Measurements from ENCODE around the gene CDC42BPG. TPM values are rescaled to one million over a fixed set of nuclear protein-coding genes. Genes with fewer than 3 reads are reported as not detected.
A peak's percentile ranks its signal among the peaks of the same experiment; 100 is the strongest.

CDC42BPG gene
- total RNA-seq, 1 donor from 2014 or later = 0.32 TPM

GRCh38 chr11:64876229-64876750 lies 31.8 kb upstream of the CDC42BPG start:
- H3K4me3 Mint-ChIP-seq (ENCODE audit: low read depth) = peak overlapping the region; percentile 99
- peaks cover 58% of the 10 kb centered on the region for H3K36me3 Mint-ChIP-seq (ENCODE audit: low read depth)
- H3K9me3 Mint-ChIP-seq = no peaks in the 10 kb centered on the region
- H3K27me3 Mint-ChIP-seq (ENCODE audit: low read depth) = no peaks in the 10 kb centered on the region
- H3K4me1 Mint-ChIP-seq (ENCODE audit: low read depth) = peaks cover 64% of the 10 kb centered on the region
- DNase-seq (ENCODE audit: low spot score) = no peak
- peak overlapping the region; percentile 67 for H3K27ac Mint-ChIP-seq
- intact Hi-C loops (cut with micrococcal nuclease) = loop anchor here (1.0 to 10.0 kb wide), 3 partner anchors 11 to 619 kb away; partner anchors contain the start of gene MALAT1

- Mint-ChIP-seq H3K27me3 (ENCODE audit: low read depth) (no peaks in the 10 kb centered on the region), H3K4me3 (ENCODE audit: low read depth) (peak overlapping the region; percentile 99), H3K27ac (peak overlapping the region; percentile 67), H3K9me3 (no peaks in the 10 kb centered on the region), H3K36me3 (ENCODE audit: low read depth) (peaks cover 61% of the 10 kb centered on the region), H3K4me1 (ENCODE audit: low read depth) (peaks cover 62% of the 10 kb centered on the region)
- no peak for DNase-seq (ENCODE audit: low spot score)
- intact Hi-C loops (cut with micrococcal nuclease) = loop anchor here (1.0 to 10.0 kb wide), 3 partner anchors 10 to 619 kb away; partner anchors contain the start of gene MALAT1
These were observed 31.1 kb upstream of the CDC42BPG start for GRCh38 chr11:64875369-64876228.

- peak overlapping the region; percentile 45 for H3K4me3 Mint-ChIP-seq (ENCODE audit: low read depth)
- peaks cover 60% of the 10 kb centered on the region for H3K4me1 Mint-ChIP-seq (ENCODE audit: low read depth)
- H3K27me3 Mint-ChIP-seq (ENCODE audit: low read depth) = no peaks in the 10 kb centered on the region
- DNase-seq (ENCODE audit: low spot score) = no peak
- peak overlapping the region; percentile 11 for H3K27ac Mint-ChIP-seq
- intact Hi-C loops (cut with micrococcal nuclease) = loop anchor here (10.0 kb wide), 1 partner anchor 620 kb away; the partner anchor contains the start of gene MALAT1
- H3K9me3 Mint-ChIP-seq = no peaks in the 10 kb centered on the region
- H3K36me3 Mint-ChIP-seq (ENCODE audit: low read depth) = peaks cover 68% of the 10 kb centered on the region
These were observed 30.1 kb upstream of the CDC42BPG start for GRCh38 chr11:64874308-64875240.

- Mint-ChIP-seq H3K36me3 (ENCODE audit: low read depth) (peaks cover 80% of the 10 kb centered on the region), H3K9me3 (no peaks in the 10 kb centered on the region), H3K27ac (no peak overlapping the region), H3K4me3 (ENCODE audit: low read depth) (no peak overlapping the region), H3K27me3 (ENCODE audit: low read depth) (no peaks in the 10 kb centered on the region), H3K4me1 (ENCODE audit: low read depth) (peaks cover 69% of the 10 kb centered on the region)
- intact Hi-C loops (cut with micrococcal nuclease) = loop anchor here (10.0 kb wide), 1 partner anchor 622 kb away; the partner anchor contains the start of gene MALAT1
- no peak for DNase-seq (ENCODE audit: low spot score)
These were observed 28.5 kb upstream of the CDC42BPG start for GRCh38 chr11:64872790-64873488.

- Mint-ChIP-seq H3K36me3 (ENCODE audit: low read depth) (peaks cover 80% of the 10 kb centered on the region), H3K4me1 (ENCODE audit: low read depth) (peaks cover 63% of the 10 kb centered on the region), H3K27me3 (ENCODE audit: low read depth) (no peaks in the 10 kb centered on the region), H3K9me3 (peaks cover 3% of the 10 kb centered on the region), H3K4me3 (ENCODE audit: low read depth) (peak overlapping the region; percentile 66), H3K27ac (peak overlapping the region; percentile 76)
- intact Hi-C loops (cut with micrococcal nuclease) = loop anchor here (10.0 kb wide), 1 partner anchor 623 kb away; the partner anchor contains the start of gene MALAT1
- DNase-seq (ENCODE audit: low spot score) = no peak
These were observed 27.0 kb upstream of the CDC42BPG start for GRCh38 chr11:64871492-64871891.

- Mint-ChIP-seq H3K27me3 (ENCODE audit: low read depth) (no peaks in the 10 kb centered on the region), H3K27ac (peak overlapping the region; percentile 76), H3K9me3 (peaks cover 8% of the 10 kb centered on the region), H3K36me3 (ENCODE audit: low read depth) (peaks cover 80% of the 10 kb centered on the region), H3K4me1 (ENCODE audit: low read depth) (peaks cover 64% of the 10 kb centered on the region), H3K4me3 (ENCODE audit: low read depth) (peak overlapping the region; percentile 66)
- intact Hi-C loops (cut with micrococcal nuclease) = loop anchor here (10.0 kb wide), 1 partner anchor 624 kb away; the partner anchor contains the start of gene MALAT1
- DNase-seq (ENCODE audit: low spot score) = no peak
These were observed 26.5 kb upstream of the CDC42BPG start for GRCh38 chr11:64870893-64871466.

- peak overlapping the region; percentile 33 for H3K4me3 Mint-ChIP-seq (ENCODE audit: low read depth)
- H3K36me3 Mint-ChIP-seq (ENCODE audit: low read depth) = peaks cover 80% of the 10 kb centered on the region
- peaks cover 13% of the 10 kb centered on the region for H3K9me3 Mint-ChIP-seq
- peak overlapping the region; percentile 58 for H3K27ac Mint-ChIP-seq
- no peaks in the 10 kb centered on the region for H3K27me3 Mint-ChIP-seq (ENCODE audit: low read depth)
- intact Hi-C loops (cut with micrococcal nuclease) = loop anchor here (10.0 kb wide), 1 partner anchor 624 kb away; the partner anchor contains the start of gene MALAT1
- peaks cover 64% of the 10 kb centered on the region for H3K4me1 Mint-ChIP-seq (ENCODE audit: low read depth)
- no peak for DNase-seq (ENCODE audit: low spot score)
These were observed 25.9 kb upstream of the CDC42BPG start for GRCh38 chr11:64870176-64870892.

GRCh38 chr11:64869571-64870175 lies 25.2 kb upstream of the CDC42BPG start:
- peaks cover 13% of the 10 kb centered on the region for H3K9me3 Mint-ChIP-seq
- H3K4me3 Mint-ChIP-seq (ENCODE audit: low read depth) = peak overlapping the region; percentile 51
- H3K4me1 Mint-ChIP-seq (ENCODE audit: low read depth) = peaks cover 68% of the 10 kb centered on the region
- no peak for DNase-seq (ENCODE audit: low spot score)
- peak overlapping the region; percentile 67 for H3K27ac Mint-ChIP-seq
- no peaks in the 10 kb centered on the region for H3K27me3 Mint-ChIP-seq (ENCODE audit: low read depth)
- intact Hi-C loops (cut with micrococcal nuclease) = loop anchor here (1.0 to 10.0 kb wide), 2 partner anchors 10 to 625 kb away; partner anchors contain the start of gene MALAT1
- H3K36me3 Mint-ChIP-seq (ENCODE audit: low read depth) = peaks cover 74% of the 10 kb centered on the region

GRCh38 chr11:64868904-64869570 lies 24.6 kb upstream of the CDC42BPG start:
- peaks cover 67% of the 10 kb centered on the region for H3K4me1 Mint-ChIP-seq (ENCODE audit: low read depth)
- H3K27ac Mint-ChIP-seq = no peak overlapping the region
- no peak for DNase-seq (ENCODE audit: low spot score)
- intact Hi-C loops (cut with micrococcal nuclease) = loop anchor here (1.0 kb wide), 1 partner anchor 10 kb away; no protein-coding TSS in a partner anchor
- peaks cover 67% of the 10 kb centered on the region for H3K36me3 Mint-ChIP-seq (ENCODE audit: low read depth)
- peak overlapping the region; percentile 51 for H3K4me3 Mint-ChIP-seq (ENCODE audit: low read depth)
- H3K9me3 Mint-ChIP-seq = peaks cover 13% of the 10 kb centered on the region
- no peaks in the 10 kb centered on the region for H3K27me3 Mint-ChIP-seq (ENCODE audit: low read depth)

- H3K4me1 Mint-ChIP-seq (ENCODE audit: low read depth) = peaks cover 74% of the 10 kb centered on the region
- H3K27me3 Mint-ChIP-seq (ENCODE audit: low read depth) = no peaks in the 10 kb centered on the region
- DNase-seq (ENCODE audit: low spot score) = no peak
- peak overlapping the region; percentile 34 for H3K27ac Mint-ChIP-seq
- intact Hi-C loops (cut with micrococcal nuclease) = no loop called here
- H3K9me3 Mint-ChIP-seq = peaks cover 13% of the 10 kb centered on the region
- peak overlapping the region; percentile 14 for H3K4me3 Mint-ChIP-seq (ENCODE audit: low read depth)
- H3K36me3 Mint-ChIP-seq (ENCODE audit: low read depth) = peaks cover 61% of the 10 kb centered on the region
These were observed 23.5 kb upstream of the CDC42BPG start for GRCh38 chr11:64867748-64868462.

Data from activated T-helper 2 cell treated with anti-CD3 and anti-CD28 coated beads, Interferon-gamma antibody, Interleukin-2, Interleukin-4, amounts not matched to agents 10 μg/mL and 5 μg/mL and 100 μg/mL, durations not matched to agents 14 hours and 24 hours and 36 hours (primary cell).